ENCODE data around the gene DENND2D. TPM values are rescaled to one million over a fixed set of nuclear protein-coding genes. Genes with fewer than 3 reads are reported as not detected.

DENND2D gene
- total RNA-seq, 1 experiment from 2014 or later: 0.11 TPM

GRCh38 chr1:111205714-111206050 lies 5.2 kb upstream of the DENND2D start:
- H3K14ac ChIP-seq (ENCODE audit: insufficient read depth, low read length): no peak overlapping the region
- no peaks in the 10 kb centered on the region for H3K79me2 ChIP-seq (ENCODE audit: insufficient read depth, low read length)
- no peak overlapping the region for H2AK5ac ChIP-seq (ENCODE audit: insufficient read length, low read length)
- H3K9ac ChIP-seq (ENCODE audit: extremely low read depth, insufficient read length, low read length): no peak overlapping the region
- Mint-ChIP-seq H3K27me3 (ENCODE audit: low read depth) (peaks cover 13% of the 10 kb centered on the region), H3K36me3 (ENCODE audit: insufficient read depth in 1 of 3, low read depth in 3 of 3) (peaks cover 0 to 2% (median 0%) of the 10 kb centered on the region in 3 experiments; a peak in 1 of 7 replicates), H3K27ac (no peak overlapping the region), H3K4me3 (no peak overlapping the region), H3K4me1 (peaks cover 7 to 15% of the 10 kb centered on the region in 2 experiments), H3K9me3 (peaks cover 0 to 2% of the 10 kb centered on the region in 2 experiments; a peak in 1 of 5 replicates)
- H3K9me3 ChIP-seq (ENCODE audit: control insufficient read depth, low read depth, low read length): no peaks in the 10 kb centered on the region
- no peak overlapping the region for H3K4ac ChIP-seq (ENCODE audit: low read depth, low read length)
- H3K23me2 ChIP-seq (ENCODE audit: insufficient read length, low read depth, low read length, poor library complexity, severe bottlenecking): no peaks in the 10 kb centered on the region
- H4K20me1 ChIP-seq (ENCODE audit: control insufficient read depth, insufficient read depth, insufficient read length): no peaks in the 10 kb centered on the region
- H4K5ac ChIP-seq (ENCODE audit: insufficient read length, low read depth, low read length): no peak overlapping the region
- H3K23ac ChIP-seq (ENCODE audit: insufficient read length, low read depth, low read length): no peak overlapping the region
- H3K27me3 ChIP-seq (ENCODE audit: insufficient read depth, low read length): no peaks in the 10 kb centered on the region
- no peak overlapping the region for H4K91ac ChIP-seq (ENCODE audit: insufficient read length, low read depth, low read length)
- H4K8ac ChIP-seq (replicated peaks; ENCODE audit: insufficient read length, low read depth, low read length): no peak overlapping the region
- H3K56ac ChIP-seq (ENCODE audit: insufficient read length, low read depth, low read length): no peak overlapping the region
- no peak overlapping the region for H2BK20ac ChIP-seq (ENCODE audit: low read depth, low read length, poor library complexity, severe bottlenecking)
- H3K4me2 ChIP-seq (ENCODE audit: insufficient read depth, insufficient read length, low read length): no peak overlapping the region
- H2AFZ ChIP-seq (ENCODE audit: low read length): no peak overlapping the region
- H3K4me1 ChIP-seq (ENCODE audit: insufficient read depth, low read length): no peaks in the 10 kb centered on the region
- H3K79me1 ChIP-seq (ENCODE audit: insufficient read depth, low read depth, low read length, poor library complexity, severe bottlenecking): no peaks in the 10 kb centered on the region
- no CpG with 5 or more reads among the region's 2 CpGs for WGBS (ENCODE audit: extremely low coverage, insufficient read length, low lambda C conversion rate)
- no peak overlapping the region for H3K18ac ChIP-seq (ENCODE audit: insufficient read length, low read depth, low read length)
- no peak overlapping the region for H2BK12ac ChIP-seq (ENCODE audit: insufficient read length, low read depth, low read length)
- H2BK120ac ChIP-seq (ENCODE audit: low read depth, low read length, poor library complexity, severe bottlenecking): no peak overlapping the region
- H3K27ac ChIP-seq (ENCODE audit: insufficient read length, low read depth, low read length): no peak overlapping the region
- no peak for DNase-seq
- TF ChIP-seq CTCF (conservative IDR thresholded peaks at IDR 0.05): no peak
- no peak overlapping the region for H3T11ph ChIP-seq (ENCODE audit: low read length)
- H2BK5ac ChIP-seq (ENCODE audit: insufficient read length, low read length): no peak overlapping the region
- no peak overlapping the region for H2BK15ac ChIP-seq (ENCODE audit: low read depth, low read length)

All from H9 (cell line).